Left renal pelvis (tissue), 4 donors: Measurements from ENCODE around the gene CCSER1. TPM values are rescaled to one million over a fixed set of nuclear protein-coding genes. Genes with fewer than 3 reads are reported as not detected.
A peak's percentile ranks its signal among the peaks of the same experiment; 100 is the strongest.

Source experiments
- DNase-seq, 4 donors: peaks; one replicate each; pipeline ENCODE4 v3.0.0-alpha.2; 2013; ENCODE audit warnings: low read depth in 4 of 4, low spot score in 3 of 4
- polyA plus RNA-seq, 4 donors: library from polyadenylated mRNA; unstranded; fragments of 120-200 nt; gene quantifications; one replicate each; pipeline ENCODE4 v1.2.1, GENCODE V29; 2013; ENCODE audit not compliant: insufficient read length in 4 of 4

CCSER1 gene
- polyA plus RNA-seq, 4 donors, result 0.60 to 23.4 (median 18.5) TPM

DNA sequence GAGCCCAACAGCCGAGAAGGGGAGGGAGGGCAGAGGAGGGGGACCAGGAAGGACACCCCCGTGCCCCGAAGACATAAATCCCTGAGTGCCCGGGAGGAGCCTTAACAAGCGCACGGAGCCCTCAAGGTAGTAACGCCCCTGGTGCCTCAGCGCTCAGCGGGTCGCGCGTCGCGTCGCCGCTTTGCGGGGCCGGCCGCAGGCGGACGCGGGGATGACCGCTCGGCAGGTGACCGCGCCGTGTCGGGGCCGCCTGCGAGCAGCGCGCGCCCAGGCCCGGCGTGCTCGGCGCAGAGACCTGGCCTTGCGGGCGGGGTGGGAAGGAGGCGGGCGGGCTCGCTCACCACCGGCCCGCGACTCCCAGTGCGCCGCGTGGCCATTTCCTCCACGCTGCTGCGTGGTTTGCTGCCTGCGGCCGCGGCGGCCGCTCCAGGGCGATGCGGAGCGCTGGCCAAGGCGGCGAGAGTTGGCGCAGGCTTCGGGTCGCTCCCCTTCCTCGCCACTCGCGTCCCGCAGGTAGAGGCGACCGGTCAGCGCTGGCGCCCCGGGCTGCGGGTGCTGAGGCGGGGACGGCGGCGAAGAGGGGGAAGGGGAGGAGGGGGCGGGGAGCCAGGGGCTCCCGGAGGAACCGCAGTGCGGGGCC, 632 bp downstream of the CCSER1 start:
- DNase-seq, result no peak

DNA sequence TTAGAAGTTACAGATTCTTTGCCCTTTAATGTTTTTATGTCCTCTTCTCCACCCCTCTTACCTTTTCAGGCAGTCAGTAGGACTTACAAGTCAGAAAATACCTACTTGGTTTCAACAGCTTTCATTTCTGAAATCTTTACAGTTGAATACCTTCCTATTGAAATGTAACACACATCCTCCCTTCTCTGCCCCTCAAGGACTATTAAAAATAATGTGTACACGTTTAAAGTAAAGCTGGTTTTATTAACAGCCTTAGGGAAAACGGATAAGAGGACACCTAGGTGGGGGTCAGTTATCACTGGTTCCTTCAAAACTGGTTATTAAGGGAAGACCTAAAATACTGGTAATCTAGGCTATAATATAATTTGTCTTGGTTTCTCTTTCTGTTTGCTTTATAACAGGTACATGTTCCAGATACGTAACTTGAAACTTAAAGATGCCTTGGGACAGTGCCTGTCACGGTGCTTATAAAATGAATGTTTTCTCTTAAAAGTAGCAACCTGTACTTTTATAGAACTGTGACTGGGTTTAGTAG, 1.8 kb downstream of the CCSER1 start:
- no peak for DNase-seq

DNA sequence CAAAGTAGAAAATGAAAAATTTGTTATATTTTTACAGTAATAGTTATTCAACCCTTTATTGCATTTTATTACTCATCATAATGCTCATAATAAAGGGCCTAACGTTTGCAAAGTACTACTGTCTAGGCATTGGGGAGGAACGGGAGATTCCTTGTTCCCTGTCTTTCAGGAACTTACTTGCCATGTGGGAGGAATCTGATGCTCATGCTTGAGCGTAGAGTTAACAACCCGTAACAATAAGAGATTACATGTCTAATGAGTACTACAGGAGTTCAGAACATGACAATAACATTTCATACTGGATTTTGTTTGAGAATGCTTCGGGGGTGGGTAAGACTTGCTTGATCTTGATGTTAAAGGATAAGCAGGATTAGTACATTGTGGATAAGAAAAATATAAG, 2.9 kb downstream of the CCSER1 start:
- no peak for DNase-seq

DNA sequence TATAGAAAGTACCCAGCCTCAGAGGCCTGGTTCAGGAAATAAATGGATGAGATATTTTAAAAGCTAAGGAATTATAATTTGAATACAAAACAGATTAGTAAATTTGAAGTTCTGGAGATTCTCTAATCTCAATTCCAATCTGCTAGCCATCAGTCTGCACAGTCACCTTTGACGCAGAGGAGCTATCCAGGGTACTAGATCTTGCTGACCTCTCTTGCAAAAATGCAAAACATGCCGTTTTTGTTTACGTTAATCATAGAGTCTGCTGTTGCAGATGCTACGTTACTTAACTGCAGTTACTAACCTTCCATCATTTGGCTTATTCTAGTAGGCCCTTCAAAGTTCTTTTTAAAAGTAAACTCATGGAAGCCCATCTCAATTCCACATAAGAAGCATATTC, 10.4 kb downstream of the CCSER1 start:
- no peak for DNase-seq

DNA sequence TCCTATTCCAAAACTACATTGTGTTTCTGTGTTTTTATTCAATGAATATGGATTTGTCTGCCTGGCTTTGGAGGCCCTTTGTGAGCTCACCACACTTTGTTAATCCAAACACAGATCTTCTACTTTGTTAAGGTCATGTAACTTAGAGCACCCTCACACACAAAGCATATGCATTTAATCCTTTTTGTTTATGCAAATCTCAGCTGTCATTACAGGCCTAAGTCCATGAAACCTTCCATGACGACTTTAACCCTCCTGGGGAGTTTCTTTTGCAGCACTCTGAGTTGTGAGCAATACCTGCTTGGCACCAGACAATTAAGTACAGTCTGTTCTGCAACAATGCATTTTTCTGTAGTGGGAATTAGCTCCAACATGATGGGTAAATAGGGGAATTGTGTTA, 14.9 kb downstream of the CCSER1 start:
- no peak for DNase-seq

DNA sequence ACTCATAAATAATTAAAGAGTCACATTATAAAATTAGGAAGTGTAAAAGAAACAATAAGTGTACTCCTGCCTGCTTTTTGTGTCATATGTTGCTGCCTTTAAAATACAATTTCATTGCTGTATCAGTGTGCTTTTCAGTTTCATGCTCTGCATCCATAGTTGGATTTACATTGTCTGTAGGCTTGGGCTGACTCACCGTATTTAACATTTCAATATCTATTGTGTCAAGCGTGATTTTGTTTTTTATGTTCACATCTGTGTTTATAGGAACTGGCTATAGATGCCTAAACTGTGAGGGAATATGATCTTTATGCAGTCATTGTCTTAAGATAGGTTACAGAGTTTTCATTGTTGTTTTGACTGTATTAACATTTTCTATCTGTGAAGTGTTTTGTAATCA, 18.1 kb downstream of the CCSER1 start:
- no peak for DNase-seq

DNA sequence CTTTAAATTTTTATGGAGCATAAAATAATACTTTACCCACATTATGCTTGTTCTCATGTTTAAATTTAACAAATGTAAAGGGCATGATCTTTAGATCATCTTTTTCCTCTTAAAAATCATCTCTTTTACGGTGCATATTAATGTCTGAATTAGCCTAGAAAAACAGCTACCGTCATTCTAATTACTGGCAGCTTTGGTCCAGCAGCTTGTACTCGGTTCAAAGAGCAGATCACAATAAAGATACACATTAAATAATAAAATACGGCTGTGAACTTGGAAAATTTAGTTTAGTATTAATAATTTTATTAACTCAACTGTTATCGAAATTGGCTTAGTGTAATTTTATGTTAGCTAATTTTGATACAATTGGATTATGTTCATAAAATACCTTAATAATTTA, 19.1 kb downstream of the CCSER1 start:
- no peak for DNase-seq

DNA sequence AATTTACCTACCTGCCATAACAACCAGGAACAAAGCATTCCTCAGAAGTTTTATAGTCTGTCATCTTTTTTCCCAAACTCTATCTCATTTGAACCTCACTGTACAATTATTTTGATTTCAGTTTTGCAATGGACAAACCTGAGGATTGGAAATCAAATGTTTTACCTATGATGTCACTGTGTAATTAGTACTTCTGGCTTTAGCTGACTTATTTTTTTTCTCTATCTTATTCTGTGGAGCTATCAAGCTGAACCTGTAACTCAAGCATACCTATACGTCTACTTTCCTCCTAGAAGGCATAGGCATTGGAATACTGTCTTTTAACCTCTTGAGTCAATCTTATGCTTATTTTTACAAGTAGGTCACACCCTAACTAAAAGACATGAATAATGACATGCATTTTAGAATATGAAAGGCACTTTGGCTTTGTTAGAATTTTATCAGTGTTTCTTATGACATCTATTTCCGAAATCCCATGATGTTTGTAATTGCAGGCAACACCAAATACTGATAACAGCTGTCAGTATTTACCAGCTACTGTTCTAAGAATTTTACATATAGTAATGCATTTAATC, 21.5 kb downstream of the CCSER1 start:
- DNase-seq, result no peak

DNA sequence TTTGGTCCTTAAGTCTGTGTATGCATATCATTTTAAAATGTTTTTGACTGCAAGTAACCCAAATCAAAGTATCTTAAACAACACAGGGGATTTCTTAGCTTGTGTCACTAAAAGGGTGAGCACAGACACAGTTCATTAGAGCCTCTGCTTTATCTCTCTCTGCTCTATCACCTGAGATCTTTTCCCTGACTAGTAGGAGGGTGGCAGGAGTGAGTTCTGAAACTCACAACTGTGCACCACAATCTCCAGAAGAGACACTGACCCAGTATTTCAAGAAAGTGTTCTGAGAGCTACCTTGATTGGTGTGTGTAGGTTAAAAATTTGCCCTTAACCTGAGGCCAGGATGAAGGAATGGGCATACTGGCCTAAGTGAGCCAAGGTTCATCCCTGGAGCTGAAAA, 24.8 kb downstream of the CCSER1 start:
- DNase-seq, result no peak

DNA sequence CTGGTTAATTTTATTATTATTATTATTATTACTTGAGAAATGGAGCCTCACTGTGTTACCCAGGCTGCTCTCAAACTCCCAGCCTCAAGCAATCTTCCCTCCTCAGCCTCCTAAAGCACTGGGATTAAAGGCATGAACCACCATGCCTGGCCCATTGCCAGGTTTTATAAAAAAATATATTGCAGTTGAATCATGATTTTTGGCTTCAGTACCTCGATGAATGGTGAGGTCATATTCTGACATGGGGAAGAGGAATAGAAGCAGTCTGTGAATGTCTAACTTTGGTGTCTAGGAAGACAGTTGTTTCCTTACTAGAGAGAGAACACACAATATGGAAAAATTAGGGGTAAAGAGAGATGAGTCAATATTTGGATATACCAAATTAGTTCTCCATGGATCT, 32.0 kb downstream of the CCSER1 start:
- DNase-seq, result no peak

DNA sequence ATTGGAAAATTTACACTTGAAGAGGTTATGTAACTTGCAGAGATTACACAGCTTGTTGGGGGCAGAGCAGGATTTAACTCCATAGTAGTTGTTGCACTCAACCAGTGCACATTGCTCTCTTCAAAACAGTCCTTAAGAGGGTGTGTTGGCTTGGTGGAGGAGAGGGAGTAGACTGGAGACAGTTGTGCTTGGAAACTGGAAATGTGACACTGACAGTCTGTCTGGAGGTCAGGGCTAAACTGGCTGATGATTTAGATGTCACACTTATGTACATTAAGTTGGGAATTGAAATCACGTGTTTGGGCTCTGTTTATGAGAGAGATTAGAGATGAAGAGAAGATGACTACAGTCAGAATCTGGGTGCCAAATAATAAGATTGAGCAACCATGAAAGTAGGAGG, 32.9 kb downstream of the CCSER1 start:
- no peak for DNase-seq

DNA sequence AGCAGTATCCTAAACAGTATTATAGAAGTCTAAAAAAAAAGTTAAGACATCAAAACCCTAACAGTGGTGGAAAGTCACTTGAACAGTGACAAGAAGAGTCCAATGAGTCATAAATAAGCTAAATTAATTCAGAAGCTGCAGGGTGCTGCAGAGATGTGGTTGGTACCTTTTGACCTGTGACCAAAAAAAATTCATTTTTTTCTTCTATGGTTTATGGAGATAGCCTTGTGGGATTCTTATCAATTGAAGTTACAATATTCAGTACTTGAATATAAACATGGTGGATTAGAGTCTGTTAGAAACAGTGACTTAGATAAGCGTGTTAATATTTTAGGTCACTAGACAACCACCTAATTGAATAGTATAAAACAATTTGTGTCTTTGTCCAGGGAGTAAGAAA, 35.4 kb downstream of the CCSER1 start:
- DNase-seq, result no peak

DNA sequence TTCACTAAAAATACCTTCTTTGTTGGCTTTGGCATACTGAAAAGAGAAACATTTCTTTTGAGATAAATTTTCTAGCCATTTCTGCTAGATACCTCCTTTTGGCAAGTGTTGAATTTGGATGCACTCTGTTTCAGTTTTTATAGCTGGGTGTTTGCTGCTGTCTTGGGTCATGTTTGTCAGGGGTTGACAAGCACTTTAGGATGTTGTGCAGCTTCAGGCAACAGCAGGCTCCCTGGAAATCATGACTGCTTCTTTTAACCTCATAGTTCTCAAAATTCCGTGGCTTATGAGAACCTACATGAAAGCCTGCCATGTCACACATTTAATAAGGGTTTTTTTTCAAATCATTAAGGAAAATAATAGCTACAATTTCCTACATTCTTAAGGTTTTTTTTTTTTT, 36.7 kb downstream of the CCSER1 start:
- DNase-seq, result no peak

DNA sequence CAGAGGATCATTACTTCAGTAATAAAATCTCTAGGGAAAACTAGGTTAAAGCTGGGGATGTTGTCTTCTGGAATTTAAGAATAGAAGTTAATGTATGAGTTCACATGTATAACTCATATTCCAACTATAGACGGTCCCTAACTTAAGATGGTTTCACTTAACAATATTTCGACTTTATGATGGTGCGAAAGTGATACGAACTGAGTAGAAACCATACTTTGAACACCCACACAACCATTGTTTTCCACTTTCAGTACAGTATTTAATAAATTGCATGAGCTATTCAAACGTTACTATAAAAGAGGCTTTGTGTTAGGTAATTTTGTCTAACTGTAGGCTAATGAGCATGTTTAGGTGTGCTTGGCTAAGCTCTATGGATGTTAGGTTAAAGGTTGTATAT, 38.7 kb downstream of the CCSER1 start:
- no peak for DNase-seq

DNA sequence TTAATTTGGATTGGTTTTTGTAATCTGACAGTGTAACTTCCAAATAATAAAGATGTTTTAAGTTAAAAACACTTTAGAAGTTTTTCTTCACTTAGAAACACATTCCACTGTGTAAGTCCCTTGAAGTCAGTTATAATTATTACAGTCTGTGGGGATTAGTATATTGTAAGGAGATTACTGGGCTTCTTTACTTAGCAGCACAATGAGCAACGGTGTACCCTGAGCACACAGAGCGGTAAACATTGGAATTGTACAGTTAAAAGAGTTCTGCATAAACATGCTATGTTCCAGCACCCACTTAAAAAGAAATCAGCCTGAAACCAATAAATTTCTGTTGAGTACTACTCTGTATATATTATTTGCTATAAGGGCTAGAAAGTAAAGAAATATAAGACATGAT, 44.3 kb downstream of the CCSER1 start:
- no peak for DNase-seq

DNA sequence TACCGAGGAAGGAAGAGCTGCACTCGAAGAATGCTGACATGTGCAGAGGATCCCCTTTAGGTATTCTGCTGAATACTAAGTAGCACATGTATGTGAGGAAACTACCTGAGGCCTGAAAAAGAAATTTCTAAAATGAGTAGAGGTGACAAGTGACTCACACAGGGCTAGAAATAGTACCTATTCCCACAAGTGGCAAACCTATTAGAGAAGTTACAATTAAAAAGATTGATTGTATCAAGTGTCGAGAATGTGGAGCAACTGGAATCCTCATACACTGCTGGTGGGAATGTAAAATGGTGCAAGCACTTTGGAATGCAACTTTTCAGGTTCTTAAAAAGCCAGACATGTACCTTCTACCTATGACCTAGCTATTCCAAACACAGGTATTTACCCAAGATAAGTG, 47.4 kb downstream of the CCSER1 start:
- DNase-seq, result no peak

DNA sequence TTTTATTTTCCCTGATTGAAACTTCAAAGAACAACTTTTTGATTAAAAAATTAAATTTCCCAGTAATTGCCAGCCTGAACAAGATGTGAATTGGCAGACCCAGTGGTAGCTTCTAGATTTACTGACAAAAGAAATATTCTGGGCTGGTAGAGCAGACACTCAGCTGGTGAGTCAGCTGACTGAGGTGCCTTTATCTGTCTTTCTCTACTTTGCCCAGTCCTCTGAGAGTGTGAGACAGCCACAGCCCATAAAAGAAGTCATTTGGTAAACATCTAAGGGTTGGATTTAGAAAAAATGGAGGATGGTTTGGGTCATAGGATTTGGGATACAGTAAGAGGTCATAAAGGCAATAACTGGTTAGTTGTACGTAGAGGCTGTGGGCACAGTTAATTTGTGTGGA, 54.5 kb downstream of the CCSER1 start:
- no peak for DNase-seq

DNA sequence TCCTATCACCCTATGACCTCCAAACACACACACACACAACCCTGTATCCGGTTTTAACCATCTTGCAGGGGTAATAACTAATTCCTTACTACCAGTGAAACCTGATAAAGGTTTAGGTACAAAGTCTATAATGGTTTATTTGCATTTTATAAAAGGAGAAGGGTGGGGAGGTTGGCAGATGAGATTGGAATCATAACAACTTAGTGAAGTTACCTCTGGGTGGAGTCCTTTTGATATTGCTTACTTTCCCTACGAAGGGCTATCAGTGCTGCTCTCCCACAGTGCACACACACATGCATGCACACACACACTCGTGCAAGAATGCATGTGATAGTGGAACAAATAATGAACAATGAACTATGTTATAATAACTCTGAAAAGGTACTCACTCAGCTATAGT, 56.1 kb downstream of the CCSER1 start:
- no peak for DNase-seq

DNA sequence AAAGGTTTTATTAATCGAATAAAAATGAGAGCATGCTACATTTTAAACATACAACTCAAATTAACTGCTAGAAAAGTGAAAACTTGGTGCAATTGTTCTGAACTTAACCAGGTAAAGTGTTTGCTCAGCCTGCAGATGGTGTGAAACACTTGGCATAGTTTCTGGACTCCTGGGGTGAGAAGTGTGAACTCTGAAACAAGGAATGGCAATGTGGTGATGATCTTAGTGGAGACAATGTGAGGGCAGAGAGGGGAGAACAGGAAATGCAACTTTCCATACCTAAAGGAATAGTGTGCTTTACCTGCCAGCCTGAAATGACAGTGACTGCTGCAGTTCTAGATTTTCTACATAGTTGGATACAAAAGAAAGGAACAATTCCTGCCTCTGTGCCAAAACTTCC, 57.4 kb downstream of the CCSER1 start:
- no peak for DNase-seq

DNA sequence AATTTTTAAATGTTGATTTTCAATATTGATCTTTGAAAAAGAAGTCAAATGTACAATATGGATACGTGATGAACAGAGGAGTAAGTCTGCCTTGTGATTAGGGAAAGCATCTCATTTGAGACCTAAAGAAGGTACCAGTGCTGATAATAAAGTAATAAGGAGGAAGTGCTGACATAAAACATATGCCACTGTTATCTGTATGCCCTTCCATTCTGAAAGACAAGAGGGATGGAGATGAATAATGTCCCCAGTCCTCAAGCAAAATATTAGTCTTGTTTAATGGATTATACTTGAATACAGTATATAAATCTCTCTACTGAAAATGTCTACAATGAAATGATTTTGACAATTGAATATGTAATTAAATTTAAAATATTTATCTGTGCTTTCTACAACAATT, 58.2 kb downstream of the CCSER1 start:
- no peak for DNase-seq

DNA sequence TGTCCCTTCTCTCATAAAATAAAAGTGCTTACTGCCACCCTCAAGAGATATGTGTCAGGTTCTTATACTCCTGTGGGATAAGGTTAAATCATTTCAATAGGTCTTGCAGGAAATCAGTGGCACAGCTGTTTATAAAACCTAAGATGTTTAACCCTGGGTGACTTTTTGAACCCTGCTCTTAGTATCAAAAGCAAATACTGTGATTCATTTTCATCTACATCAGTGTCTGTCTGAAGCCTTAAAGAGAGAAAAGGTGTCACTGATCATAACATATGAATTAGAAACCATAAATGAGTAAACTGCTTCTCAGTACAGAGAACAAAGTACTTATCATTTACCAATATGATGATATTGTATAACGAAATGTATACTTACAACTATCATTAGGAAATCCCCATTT, 59.0 kb downstream of the CCSER1 start:
- DNase-seq, result no peak

DNA sequence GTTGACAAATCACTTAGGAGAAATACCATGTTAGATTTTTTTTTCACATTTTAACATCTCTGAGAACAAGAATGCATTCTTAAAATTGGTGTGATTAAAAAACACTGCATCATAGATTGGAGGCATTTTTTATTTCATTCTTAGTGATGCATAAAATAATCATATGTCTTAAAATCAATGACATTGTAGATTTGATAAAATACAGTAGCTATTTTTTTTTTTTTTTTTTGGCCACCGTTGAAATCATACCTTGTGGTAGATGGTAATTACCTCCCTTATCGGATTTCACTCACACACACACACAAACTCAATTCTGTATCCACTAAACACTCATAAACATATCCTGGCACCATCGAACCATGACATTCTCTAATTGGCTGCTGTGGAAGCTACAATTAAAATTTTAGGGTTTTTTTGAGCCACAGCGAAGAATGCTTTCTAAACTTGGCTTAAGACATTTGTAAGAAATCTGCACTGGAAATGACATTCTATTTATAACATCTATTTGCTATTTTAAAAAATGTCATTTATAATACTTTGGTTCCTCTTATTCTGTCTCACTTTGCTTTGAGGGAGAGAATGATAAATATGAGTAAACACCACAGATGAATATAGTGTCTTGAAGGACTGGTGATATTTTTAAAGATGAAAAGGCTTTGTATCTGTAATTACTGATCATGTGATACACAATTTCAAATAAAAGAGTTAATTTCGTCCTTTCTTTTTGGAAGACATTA, 60.1 kb downstream of the CCSER1 start:
- peak in 1 of 4 donors; percentile 6 for DNase-seq
